ENCODE measurements around the gene SLC13A1.

Gene SLC13A1

DNA sequence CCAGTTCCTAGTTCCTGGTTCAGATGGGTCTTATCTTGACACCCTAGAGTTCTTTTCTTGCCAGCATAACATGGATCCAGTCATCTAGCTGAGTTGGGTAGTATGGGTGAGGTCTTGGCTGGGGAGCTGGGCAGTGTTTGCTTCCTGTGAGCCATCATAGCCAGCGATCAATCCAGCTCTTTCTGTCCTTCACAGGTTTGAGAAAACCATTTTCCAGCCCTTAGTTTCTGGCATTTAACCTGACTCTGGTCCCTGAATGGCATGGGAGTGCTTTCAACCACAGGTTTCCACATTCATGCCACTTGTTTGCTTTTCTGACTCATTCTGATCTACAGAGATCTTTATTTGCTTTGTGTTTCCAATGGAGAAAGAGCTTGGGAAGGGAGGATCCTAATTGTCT lies 8.6 kb downstream of the SLC13A1 start:
- no peak for DNase-seq

DNA sequence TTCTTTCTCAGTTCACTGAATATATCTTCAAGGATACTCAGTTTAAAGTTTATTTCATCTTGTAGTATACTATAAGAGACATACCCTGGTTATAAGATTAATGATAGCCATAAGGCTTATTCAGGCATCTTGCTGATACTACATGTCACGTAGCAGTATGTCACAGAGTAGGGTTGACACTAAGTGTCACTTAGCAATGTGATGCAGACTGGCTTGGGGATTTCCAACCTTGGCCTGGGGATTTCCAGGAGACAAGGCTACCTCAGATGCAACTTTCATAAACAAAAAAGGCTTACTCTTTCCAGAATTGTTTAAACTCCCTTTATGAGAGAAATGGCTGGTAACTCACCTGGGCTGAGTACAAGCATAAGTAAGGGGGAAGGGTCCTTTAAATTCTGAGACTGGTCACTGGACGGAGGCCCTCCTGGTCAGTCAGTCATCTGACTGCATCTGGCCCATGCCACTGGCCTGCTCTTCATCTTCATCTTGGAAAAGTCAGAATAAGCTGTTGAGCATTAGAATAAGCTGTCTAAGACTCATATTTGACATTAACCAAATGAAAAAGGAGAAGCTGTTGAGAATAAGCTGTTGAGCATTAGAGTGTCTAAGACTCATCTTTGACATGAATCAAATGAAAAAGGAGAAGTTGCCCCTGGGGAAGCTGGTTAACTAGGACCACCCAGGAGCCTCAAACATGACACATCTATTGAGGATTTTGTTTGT lies 9.5 kb downstream of the SLC13A1 start:
- DNase-seq: no peak

DNA sequence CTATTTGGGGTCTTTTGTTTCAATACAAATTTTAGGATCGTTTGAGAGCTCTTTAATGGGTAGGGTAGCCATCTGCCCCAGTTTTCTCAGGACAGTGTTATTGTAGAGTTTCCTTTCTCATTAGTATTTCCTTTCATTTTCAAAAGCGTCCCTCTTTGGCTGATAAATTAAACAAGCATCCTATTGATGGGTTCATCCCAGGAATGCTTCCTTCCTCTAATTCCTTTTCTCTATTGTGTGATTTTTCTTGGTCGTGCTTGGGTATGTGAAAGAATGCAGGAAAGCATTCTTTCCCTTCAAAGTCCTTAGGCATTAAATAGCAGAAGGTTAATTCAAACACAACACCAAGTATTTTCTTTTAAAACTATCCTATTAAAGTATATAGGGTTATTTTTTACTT lies 14.0 kb downstream of the SLC13A1 start:
- DNase-seq: no peak

DNA sequence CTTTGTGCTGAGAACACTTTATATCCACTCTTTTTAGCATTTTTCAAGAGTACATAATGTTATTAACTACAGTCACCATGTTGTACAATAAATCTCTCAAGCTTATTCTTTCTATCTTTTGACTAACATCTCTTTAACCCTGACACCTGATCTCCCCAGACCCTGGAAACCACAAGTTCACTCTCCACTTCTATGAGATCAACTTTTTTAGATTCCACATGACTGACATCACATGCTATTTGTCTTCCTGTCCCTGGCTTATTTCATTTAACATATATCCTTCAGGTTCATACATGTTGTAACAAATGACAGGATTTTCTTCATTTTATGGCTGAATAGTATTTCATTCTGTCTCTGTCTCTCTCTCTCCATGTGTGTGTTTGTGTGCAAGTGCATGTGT lies 15.5 kb downstream of the SLC13A1 start:
- no peak for DNase-seq

DNA sequence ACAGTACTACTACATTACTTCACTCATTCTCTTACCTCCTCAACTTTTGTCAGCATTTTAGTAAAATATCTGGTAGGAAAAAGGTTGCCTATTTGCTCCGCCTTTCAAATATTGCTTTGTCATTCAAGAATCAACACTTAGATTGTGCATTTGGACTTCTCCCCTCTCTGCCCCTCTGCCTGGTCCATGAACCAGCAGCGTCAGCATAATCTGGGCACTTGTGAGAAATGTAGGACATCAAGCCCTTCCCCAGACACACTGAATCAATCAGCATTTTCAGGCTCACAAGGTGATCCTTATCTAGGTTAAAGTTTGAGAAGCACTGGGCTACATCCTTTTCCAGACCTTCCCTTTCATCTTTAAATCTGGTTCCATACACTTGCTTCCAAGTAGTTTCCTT lies 16.3 kb downstream of the SLC13A1 start:
- no peak for DNase-seq

DNA sequence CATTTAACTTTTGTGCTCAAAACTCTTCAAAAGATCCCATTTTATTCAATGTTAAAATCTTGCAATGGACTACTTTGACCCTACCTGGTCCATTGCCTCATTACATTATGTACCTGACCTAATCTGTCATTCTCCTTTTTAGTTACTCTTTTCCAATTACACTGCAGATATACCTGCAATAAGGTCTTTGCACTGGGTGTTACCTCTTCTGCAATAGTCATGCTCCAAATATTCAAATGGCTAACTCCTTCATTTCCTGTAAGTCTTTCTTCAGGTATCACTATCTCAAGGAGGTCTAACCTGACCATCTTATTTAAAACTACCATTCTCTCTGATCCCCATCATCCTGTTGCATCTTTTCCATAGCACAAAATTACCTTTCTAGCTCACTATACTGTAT lies 22.3 kb downstream of the SLC13A1 start:
- no peak for DNase-seq

DNA sequence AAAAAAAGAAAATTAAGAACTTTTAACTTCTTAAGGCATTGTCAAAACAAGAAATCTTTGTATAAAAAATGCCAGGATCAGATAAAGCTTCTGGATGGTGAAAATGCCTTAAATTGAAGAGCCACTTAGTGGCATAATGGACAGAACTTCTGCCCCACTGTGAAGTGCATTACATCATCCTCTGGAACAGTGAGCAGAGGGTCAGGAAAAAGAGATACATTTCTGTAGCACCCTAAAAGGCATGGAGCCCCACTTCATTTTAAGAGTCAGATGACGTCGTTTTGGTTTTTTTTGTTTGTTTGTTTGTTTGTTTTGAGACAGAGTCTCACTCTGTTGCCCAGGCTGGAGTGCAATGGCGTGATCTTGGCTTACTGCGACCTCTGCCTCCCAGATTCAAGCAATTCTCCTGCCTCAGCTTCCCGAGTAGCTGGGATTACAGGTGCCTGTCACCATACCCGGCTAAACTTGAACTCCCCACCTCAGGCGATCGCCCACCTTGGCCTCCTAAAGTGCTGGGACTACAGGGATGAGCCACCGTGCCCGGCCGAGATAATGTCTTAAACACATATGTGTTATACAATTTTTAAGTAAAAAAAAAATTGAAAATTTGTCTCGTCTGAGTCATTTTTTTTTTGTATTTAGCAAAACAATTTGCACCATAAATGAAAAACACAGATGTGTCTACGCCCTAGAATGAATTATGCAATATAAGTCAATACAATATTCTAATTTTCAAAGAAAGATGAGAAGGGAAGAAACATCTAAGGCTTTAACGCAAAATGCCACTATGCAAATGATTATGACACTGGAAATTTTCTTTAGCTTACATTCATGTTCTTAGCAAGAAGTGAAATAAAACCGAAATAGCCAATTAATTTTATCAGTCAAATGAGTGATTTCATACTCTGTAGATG lies 29.2 kb downstream of the SLC13A1 start:
- DNase-seq: no peak

DNA sequence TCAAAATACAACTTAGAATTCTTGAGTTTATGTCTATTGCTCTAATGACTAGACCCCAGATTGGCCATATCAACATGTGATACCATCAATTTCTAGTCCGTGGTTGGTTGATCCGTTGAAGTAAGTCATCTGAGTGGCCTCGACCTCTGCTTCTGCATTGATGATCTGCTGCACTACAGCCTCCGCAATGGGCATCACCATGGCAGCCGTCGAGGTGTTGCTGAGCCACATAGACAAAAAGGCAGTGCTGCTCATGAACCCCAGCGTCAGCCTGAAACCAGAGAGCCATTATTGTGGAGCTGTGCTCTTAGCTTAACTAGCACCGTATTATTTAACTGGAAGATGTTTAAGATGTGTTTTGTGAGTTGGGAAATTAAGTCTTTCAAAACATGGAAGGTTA lies 30.7 kb downstream of the SLC13A1 start:
- no peak for DNase-seq

DNA sequence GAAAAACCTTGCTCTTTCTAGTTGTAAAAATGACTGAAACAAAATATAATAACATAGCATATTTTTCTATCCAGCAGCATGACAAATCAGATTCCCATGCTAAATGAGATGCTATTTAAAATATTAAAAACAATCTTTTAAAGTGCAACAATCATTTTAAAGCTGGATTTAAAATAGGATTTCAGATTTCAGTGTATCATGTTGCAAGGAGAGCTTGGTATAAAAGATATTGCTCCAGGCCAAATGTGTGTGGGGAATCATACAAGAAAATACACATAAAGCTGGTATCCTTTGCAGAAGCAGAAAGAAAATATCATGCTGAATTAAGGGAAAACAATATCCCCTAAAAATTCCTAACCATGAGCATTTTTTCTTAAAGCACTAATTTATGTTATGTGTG lies 42.2 kb downstream of the SLC13A1 start:
- no peak for DNase-seq

DNA sequence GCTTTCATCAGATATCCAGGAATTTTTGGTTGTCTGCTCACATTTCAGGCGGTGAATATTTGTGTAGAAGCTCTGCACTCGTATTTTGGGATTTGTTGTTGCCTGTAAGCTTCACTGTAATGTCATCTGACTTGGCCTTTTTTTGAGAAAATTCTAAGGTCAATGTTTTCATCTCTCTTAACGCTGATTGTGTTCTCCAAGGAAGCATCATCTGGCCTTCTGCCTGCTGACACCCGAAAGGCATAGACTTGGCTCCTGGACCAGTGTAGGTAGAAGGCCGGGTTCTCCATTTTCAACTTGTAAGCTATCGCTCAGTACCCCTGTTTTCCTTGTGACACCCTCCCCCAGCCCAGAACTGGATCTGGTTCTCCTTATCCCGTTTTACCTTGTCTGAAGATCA lies 44.2 kb downstream of the SLC13A1 start:
- no peak for DNase-seq

DNA sequence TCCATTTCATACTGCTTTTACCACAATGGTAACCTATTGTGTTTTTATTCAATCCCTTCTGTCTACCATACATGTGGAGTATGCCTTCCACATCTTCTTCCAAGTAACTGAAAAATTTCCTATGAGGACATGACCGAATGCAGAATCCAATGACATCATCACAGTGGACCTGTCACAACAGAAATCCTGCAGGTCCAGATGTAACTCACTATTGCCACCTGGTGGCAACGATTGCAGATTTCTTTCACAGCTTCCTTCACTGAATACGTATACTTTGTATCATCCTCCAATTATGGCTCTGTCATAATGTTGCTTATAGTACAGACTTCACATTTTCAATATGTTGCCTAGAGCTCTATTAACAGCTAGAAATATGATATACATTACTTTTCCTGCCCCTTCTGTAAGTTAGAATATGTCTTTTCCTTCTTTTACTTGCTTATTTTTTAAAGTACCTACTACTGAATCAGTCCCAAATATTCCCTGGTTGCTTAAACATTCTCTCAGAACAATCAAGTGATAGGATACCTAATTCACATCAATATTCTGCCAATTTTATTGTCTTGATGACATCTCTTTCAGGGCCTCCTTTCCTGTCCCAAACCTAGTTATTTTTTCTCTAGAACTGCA lies 45.4 kb downstream of the SLC13A1 start:
- peak; percentile 7 to 25 for DNase-seq

DNA sequence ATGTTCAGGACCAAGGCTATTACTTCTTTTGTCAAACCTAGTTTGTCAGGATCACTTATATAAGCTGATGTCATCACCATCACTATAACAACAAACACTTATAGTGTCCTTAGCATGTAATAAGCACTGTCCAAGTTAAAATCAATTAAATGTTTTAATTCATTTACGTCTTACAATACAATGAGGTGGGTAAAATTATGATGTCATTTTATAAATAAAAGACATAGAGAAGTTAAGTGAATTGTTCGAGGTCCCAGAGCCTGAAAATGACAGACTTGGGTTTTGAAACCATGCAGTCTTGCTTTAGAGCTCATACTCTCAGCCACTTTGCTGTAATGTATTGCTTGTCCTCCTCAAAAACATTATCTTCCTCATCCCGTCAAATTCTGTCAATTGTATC lies 48.3 kb downstream of the SLC13A1 start:
- no peak for DNase-seq

DNA sequence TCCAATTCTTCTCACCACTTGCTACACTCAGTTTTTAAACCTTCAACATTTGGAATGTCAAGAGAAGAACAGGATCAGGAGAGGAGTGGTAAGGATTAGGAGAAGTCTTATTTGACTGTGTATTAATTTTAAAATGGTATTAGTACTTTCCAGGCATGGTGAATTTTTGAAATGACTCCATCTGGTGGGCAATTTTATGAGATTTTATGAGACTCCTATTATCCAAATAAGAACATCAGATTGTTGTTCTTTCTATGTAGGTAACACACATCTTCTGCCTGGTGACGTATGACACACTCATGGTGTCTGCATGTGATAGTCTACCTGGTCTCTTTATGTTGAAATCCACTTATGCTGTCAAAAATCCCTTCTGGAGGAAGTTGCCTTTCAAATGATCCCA lies 51.0 kb downstream of the SLC13A1 start:
- no peak for DNase-seq

DNA sequence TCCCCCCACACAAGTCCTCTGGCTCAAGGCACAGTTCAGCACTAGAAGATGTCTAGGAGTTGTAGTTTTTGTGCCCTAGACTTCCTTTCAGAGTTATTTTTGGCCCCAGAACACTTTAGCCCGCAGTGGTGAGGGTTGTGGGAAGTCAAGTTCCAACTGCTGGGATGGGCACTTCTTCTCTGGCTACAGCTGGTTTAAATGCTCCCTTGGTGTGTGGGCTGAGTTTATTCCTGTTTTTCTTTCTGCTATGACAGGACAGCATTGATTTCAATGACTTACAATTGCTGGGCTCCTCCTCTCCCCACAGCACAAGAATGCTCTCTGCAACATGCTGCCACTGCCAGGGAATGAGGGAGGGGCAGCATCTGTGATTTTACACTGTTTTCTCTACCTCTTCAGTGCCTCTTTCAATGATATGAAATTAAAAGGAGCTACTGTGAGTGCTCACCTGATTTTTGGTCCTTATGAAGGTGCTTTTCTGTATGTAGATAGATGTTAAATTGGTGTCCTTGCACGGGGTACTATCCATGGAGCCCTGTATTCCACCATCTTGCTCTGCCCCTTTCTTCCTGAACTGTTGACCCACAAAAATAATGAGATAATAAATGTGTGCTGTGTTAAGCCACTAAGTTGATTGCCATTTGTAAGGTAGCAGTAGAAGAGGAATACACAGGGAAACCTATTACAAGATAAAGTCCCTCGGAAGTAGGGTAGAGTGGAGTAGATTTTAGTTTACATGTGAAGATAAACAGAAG lies 56.3 kb downstream of the SLC13A1 start:
- DNase-seq: no peak

DNA sequence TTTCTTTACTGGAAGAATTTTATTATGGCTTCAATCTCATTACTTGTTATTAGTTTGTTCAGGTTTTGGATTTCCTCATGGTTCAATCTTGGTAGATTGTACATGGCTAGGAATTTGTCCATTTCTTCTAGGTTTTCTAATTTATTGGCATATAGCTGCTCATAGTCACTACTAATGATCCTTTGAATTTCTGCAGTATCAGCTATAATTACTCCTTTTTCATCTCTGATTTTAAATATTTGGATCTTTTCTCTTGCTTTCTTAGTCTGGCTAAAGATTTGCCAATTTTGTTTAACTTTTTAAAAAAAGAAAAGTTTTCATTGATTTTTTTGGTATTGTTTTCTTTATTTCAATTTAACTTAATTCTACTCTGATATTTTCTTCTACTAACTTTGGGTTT lies 59.2 kb downstream of the SLC13A1 start:
- DNase-seq: no peak

DNA sequence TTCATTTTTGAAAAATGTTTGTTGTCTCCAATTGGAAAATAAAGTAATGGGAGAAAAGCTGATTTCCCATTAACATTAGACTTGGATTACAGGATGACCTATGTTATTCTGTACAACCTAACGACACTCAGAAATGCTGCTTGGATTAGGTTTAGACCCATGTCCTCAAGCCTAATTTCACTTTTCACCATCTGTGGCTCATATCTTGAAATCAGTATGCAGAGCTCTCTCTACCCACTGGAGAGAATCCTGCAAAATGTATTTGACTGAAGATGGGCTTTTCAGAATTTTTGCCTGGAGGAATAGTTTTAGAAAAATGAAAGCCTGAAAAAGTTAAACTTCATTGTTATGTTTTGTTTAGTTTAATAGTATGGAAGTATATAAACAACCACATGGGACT lies 63.8 kb downstream of the SLC13A1 start:
- no peak for DNase-seq

DNA sequence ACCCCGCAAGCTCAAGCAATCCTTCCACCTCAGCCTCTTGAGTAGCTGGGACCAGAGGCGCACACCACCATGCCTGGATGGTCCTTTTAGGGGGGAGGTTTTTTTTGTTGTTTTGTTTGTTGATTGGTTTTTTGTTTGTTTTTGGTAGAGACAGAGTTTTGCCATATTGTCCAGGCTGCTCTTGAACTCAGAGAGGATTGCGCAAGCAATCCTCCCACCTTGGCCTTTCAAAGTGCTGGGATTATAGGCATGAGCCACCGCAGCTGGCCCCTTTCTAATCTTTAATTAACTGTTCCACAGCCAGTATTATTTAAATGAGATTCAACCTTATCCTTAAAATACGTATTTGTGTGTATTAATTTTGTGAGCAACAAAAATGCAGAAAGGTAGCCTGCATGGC lies 65.8 kb downstream of the SLC13A1 start:
- DNase-seq: no peak

DNA sequence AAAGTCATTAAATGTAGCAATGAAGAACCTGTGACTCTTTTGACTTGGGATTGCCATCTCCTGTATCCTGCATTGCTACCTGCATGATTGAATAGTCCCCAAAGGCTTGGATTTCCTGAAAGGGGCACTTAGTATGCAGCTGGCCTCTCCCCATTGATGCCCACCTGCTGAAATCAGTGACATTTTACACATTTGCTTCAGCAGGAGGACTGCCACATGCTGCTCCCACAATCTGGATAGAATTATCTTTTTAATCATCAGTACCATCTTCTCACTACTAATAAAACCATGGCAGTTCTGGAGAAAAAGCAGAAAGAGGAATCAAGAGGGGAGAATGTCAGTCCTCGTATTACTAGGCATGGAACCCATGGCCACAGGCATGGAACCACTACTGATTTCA lies 67.8 kb downstream of the SLC13A1 start:
- DNase-seq: no peak

DNA sequence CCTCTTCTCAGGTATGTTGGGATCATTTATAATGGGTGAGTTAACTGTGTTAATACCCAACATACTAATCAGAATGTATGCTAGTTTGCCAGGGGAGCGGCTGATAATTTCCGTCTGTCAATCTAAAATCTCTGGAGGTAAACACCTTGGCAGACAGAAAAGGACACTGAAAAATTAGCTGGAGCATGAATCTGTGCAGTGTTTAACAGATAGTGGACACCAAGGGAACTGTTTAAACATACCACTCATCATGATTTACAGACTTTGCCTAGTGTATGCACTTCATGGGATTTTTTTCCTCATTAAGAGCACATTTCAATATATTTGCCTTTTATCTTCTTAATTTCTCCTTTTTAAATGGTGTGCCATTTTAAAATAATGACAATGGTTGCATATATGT lies 68.2 kb downstream of the SLC13A1 start:
- DNase-seq: no peak

DNA sequence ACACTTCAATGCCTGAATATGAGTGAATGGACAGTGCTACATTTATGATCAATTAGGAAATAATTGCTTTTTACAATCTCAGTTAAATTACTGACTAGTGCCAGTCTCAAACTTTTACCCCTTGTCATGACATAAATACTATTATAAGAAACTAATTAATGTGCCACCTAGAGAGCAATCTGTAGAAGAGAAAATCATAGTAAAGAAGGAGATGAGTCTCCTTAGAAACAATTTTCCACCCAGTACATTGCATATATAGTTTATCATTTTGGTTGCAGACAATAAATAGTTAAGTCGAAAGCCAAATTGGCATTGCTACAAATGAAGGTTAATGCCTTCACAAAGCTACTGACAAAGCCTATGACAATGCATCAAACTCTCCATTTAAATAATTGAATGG lies 68.6 kb downstream of the SLC13A1 start:
- DNase-seq: no peak

DNA sequence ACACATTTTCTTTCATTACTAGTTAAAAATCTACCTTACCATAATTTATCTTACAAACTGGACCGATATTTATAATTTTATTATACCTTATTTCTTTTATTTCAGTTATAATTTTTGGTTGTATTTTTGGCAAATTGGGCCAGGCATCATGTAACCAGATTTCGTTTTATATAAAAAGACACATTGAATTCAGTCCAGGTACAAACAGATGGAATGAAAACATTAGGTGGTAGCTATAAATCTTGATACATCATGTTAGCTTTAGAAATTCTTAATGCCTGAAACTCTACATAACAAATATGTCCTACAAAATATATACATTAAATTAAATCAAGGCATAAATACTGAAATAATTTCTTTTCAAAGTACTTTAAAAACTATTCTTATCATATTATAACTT lies 73.1 kb downstream of the SLC13A1 start:
- no peak for DNase-seq

DNA sequence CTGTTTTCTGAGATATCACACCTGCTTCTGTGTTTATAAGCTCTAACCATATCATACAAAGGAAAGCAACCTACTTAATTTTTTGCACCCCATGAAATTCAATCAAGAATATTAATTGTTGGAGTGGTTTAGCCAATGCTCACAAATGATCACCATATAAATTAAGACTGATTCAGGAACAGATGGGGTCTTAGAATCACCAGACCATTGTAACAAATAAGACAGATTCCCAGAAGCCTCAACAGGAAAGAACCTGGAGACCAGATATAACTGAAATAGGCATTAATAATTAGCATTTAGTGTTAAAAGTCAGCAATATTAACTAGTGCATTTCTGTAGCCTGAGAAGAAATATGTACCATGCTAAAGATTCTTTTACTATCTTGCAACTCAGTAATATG lies 73.6 kb downstream of the SLC13A1 start:
- DNase-seq: no peak

DNA sequence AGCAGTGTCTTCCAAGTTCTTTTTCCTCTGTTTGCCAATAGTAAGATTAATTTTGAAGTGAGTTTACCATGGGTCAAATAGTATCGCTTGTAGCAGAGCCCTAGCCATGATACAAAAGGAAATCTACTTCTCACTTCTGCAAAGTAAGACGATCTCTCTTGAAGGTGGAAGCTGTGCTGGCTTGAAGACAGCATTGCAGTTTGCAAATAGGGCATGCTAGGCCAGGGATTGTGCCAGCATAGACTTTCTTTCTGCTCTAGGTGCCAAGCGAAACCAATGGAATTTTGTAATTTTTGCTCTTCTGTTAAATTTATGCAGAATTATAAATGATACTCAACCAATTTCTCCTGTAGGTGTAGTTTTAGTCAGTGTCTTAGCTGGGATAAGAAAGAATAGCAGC lies 74.5 kb downstream of the SLC13A1 start:
- DNase-seq: no peak
